H1 (cell line): ENCODE measurements around the gene PES1. TPM values are rescaled to one million over a fixed set of nuclear protein-coding genes. Genes with fewer than 3 reads are reported as not detected.

Experiments used
- CTCF ChIA-PET: fragments of 300-600 bp; sonication (Branson Sonifier 250); formaldehyde crosslinking; loops from one replicate; lab custom pipeline; 2021; ENCODE audit not compliant: partially characterized antibody; lab: Charles Lee
- POLR2A ChIA-PET: fragments of 300-600 bp; sonication (Branson Sonifier 250); formaldehyde crosslinking; loops from one replicate; lab custom pipeline; 2021; ENCODE audit warnings: inconsistent platforms; ENCODE audit not compliant: partially characterized antibody; lab: Charles Lee
- DNase-seq, 2 experiments: peaks; one replicate each; pipeline versions ENCODE4 v3.0.0 to v3.0.0-alpha.2; 2010 to 2022; ENCODE audit warnings: low spot score in 2 of 2, low read depth in 1 of 2, mixed read lengths in 1 of 2
- FAIRE-seq: peaks from 2 replicates; lab custom pipeline; 2011; peaks lifted over from hg19 to GRCh38; lab: Jason Lieb, UNC
- H2AFZ ChIP-seq: 2 replicates; pipeline ENCODE4 v1.8.1; 2012; ENCODE audit warnings: low read length, inconsistent platforms
- H2AK5ac ChIP-seq: 2 replicates; pipeline ENCODE4 v1.6.1; 2013; ENCODE audit warnings: low read depth, low read length
- H2BK120ac ChIP-seq: replicated peaks from 2 replicates; pipeline ENCODE3; 2013; ENCODE audit warnings: low read depth, low read length, inconsistent platforms
- H2BK12ac ChIP-seq: 2 replicates; pipeline ENCODE4 v1.6.1; 2013; ENCODE audit warnings: low read depth, low read length
- H2BK15ac ChIP-seq: 2 replicates; pipeline ENCODE4 v1.6.1; 2013; ENCODE audit warnings: low read length
- H2BK20ac ChIP-seq: 2 replicates; pipeline ENCODE4 v1.6.1; 2013; ENCODE audit warnings: low read length
- H2BK5ac ChIP-seq: 2 replicates; pipeline ENCODE4 v1.6.1; 2013; ENCODE audit warnings: low read depth, low read length
- H3K14ac ChIP-seq: 2 replicates; pipeline ENCODE4 v1.6.1; 2013; ENCODE audit warnings: inconsistent platforms; ENCODE audit not compliant: insufficient read length
- H3K18ac ChIP-seq: 2 replicates; pipeline ENCODE4 v1.6.1; 2013; ENCODE audit warnings: low read length; ENCODE audit errors: extremely low read depth
- H3K23ac ChIP-seq: 2 replicates; pipeline ENCODE4 v1.6.1; 2013; ENCODE audit warnings: inconsistent platforms; ENCODE audit not compliant: insufficient read length
- H3K23me2 ChIP-seq: 2 replicates; pipeline ENCODE4 v1.6.1; 2013; ENCODE audit warnings: low read depth, low read length
- H3K27ac ChIP-seq: 2 replicates; pipeline ENCODE4 v1.6.1; 2011; ENCODE audit warnings: low read depth, low read length, inconsistent platforms
- H3K27me3 ChIP-seq, 4 experiments: replicated peaks in 1 of 4; 1 replicate in 1 of 4; 2 replicates in 3 of 4; pipeline versions ENCODE4 v1.6.1 to v1.8.1; 2011 to 2013; ENCODE audit warnings: low read length in 3 of 4, mild to moderate bottlenecking in 3 of 4, inconsistent platforms in 2 of 4, mixed read lengths in 2 of 4, moderate library complexity in 1 of 4; ENCODE audit not compliant: control insufficient read depth in 3 of 4, insufficient read depth in 3 of 4; ENCODE audit errors: extremely low read depth in 1 of 4
- H3K36me3 ChIP-seq, 4 experiments: 2 replicates each; pipeline versions ENCODE4 v1.6.1 to v1.8.1; 2011 to 2013; ENCODE audit warnings: mild to moderate bottlenecking in 4 of 4, low read length in 3 of 4, moderate library complexity in 2 of 4, control low read depth in 1 of 4, inconsistent platforms in 1 of 4; ENCODE audit not compliant: insufficient read depth in 4 of 4, control insufficient read depth in 2 of 4
- H3K4ac ChIP-seq: replicated peaks from 2 replicates; pipeline ENCODE3; 2013; ENCODE audit warnings: low read length, low read depth, mixed read lengths, inconsistent platforms; ENCODE audit not compliant: insufficient read length
- H3K4me1 ChIP-seq, 4 experiments: replicated peaks in 1 of 4; 1 replicate in 1 of 4; 2 replicates in 3 of 4; pipeline versions ENCODE4 v1.6.1 to v1.8.1; 2011 to 2013; ENCODE audit warnings: low read length in 3 of 4, inconsistent platforms in 2 of 4, mixed read lengths in 1 of 4; ENCODE audit not compliant: insufficient read depth in 4 of 4, control insufficient read depth in 3 of 4
- H3K4me2 ChIP-seq, 2 experiments: 2 replicates each; pipeline versions ENCODE4 v1.6.1 to v1.8.1; 2011 to 2013; ENCODE audit warnings: low read depth in 2 of 2, low read length in 2 of 2, control low read depth in 1 of 2, inconsistent platforms in 1 of 2, mild to moderate bottlenecking in 1 of 2; ENCODE audit not compliant: insufficient read depth in 1 of 2
- H3K4me3 ChIP-seq, 4 experiments: fragments of 200-600, 300-600 bp in 1 of 4; sonication (generic), shearing (Covaris generic), sonication (Bioruptor Twin) in 1 of 4; 2 replicates each; pipeline versions ENCODE4 v1.5.1 to v1.8.1; 2011 to 2016; ENCODE audit warnings: low read length in 4 of 4, low read depth in 3 of 4, control low read depth in 2 of 4, inconsistent platforms in 2 of 4, mild to moderate bottlenecking in 2 of 4, mixed read lengths in 1 of 4, moderate library complexity in 1 of 4; ENCODE audit not compliant: insufficient read depth in 2 of 4; ENCODE audit errors: extremely low read depth in 1 of 4
- H3K56ac ChIP-seq: replicated peaks from 2 replicates; pipeline ENCODE3; 2013; ENCODE audit warnings: low read depth, mild to moderate bottlenecking, mixed read lengths, low read length, inconsistent platforms; ENCODE audit not compliant: insufficient read length
- H3K79me1 ChIP-seq: 2 replicates; pipeline ENCODE4 v1.6.1; 2013; ENCODE audit warnings: low read depth, low read length, control low read depth
- H3K79me2 ChIP-seq, 2 experiments: 2 replicates each; pipeline versions ENCODE4 v1.6.1 to v1.8.1; 2012 to 2013; ENCODE audit warnings: low read length in 2 of 2, mild to moderate bottlenecking in 2 of 2, inconsistent platforms in 1 of 2; ENCODE audit not compliant: insufficient read depth in 2 of 2, control insufficient read depth in 1 of 2
- H3K9ac ChIP-seq, 4 experiments: replicated peaks in 1 of 4; 1 replicate in 1 of 4; 2 replicates in 3 of 4; pipeline versions ENCODE4 v1.6.1 to v1.8.1; 2011 to 2013; ENCODE audit warnings: low read depth in 3 of 4, low read length in 3 of 4, control low read depth in 2 of 4, mild to moderate bottlenecking in 2 of 4, moderate library complexity in 2 of 4, inconsistent platforms in 1 of 4; ENCODE audit errors: extremely low read depth in 1 of 4
- H3K9me3 ChIP-seq, 2 experiments: 2 replicates each; pipeline versions ENCODE4 v1.6.1 to v1.8.1; 2012 to 2013; ENCODE audit warnings: mild to moderate bottlenecking in 2 of 2, moderate library complexity in 2 of 2, control low read depth in 1 of 2, inconsistent platforms in 1 of 2, low read depth in 1 of 2, low read length in 1 of 2, mixed read lengths in 1 of 2; ENCODE audit not compliant: insufficient read depth in 2 of 2
- H4K20me1 ChIP-seq, 2 experiments: replicated peaks in 1 of 2; 2 replicates each; pipeline versions ENCODE3 to v1.8.1; 2011 to 2013; ENCODE audit warnings: inconsistent platforms in 2 of 2, low read length in 2 of 2, mild to moderate bottlenecking in 1 of 2; ENCODE audit not compliant: insufficient read depth in 2 of 2, control insufficient read depth in 1 of 2
- H4K5ac ChIP-seq: 2 replicates; pipeline ENCODE4 v1.6.1; 2013; ENCODE audit warnings: low read length, low read depth, mixed read lengths, inconsistent platforms; ENCODE audit not compliant: insufficient read length
- H4K8ac ChIP-seq: 2 replicates; pipeline ENCODE4 v1.8.0; 2013; ENCODE audit warnings: mild to moderate bottlenecking, moderate library complexity, low read length, inconsistent platforms; ENCODE audit not compliant: insufficient read depth; ENCODE audit errors: extremely low read depth
- H4K91ac ChIP-seq: replicated peaks from 2 replicates; pipeline ENCODE3; 2013; ENCODE audit warnings: low read length, mixed read lengths, inconsistent platforms; ENCODE audit not compliant: insufficient read length
- CHD1 ChIP-seq: IDR thresholded peaks from 2 replicates; pipeline ENCODE4 v1.6.1; 2012; ENCODE audit warnings: low read depth, low read length, improper control_type of control experiment
- CTCF ChIP-seq, 3 experiments: IDR thresholded peaks; 1 replicate in 2 of 3; 2 replicates in 1 of 3; pipeline versions ENCODE4 v1.5.1 to v1.6.1; 2011; ENCODE audit warnings: low read length in 3 of 3, mild to moderate bottlenecking in 3 of 3, inconsistent platforms in 2 of 3, low read depth in 1 of 3, moderate library complexity in 1 of 3; ENCODE audit not compliant: insufficient read depth in 1 of 3; ENCODE audit errors: control extremely low read depth in 1 of 3
- HDAC2 ChIP-seq, 2 experiments: fragments of 300-600 bp in 1 of 2; sonication (generic) in 1 of 2; IDR thresholded peaks; 2 replicates each; pipeline ENCODE4 v1.6.1; 2011 to 2012; ENCODE audit warnings: low read depth in 2 of 2, low read length in 2 of 2, mild to moderate bottlenecking in 2 of 2, moderate library complexity in 2 of 2, borderline replicate concordance in 1 of 2, inconsistent platforms in 1 of 2
- KDM4A ChIP-seq: IDR thresholded peaks from one replicate; pipeline ENCODE4 v1.7.1; 2012; ENCODE audit warnings: low read depth, mild to moderate bottlenecking, moderate library complexity, low read length, inconsistent platforms; ENCODE audit not compliant: severe bottlenecking
- MAFK ChIP-seq: IDR thresholded peaks from 2 replicates; pipeline ENCODE4 v1.6.1; 2012; ENCODE audit warnings: low read depth, mild to moderate bottlenecking, improper control_type of control experiment, low read length
- POU5F1 ChIP-seq: IDR thresholded peaks from 2 replicates; pipeline ENCODE4 v1.6.1; 2011; ENCODE audit warnings: low read depth, mild to moderate bottlenecking, low read length, moderate library complexity
- RXRA ChIP-seq: IDR thresholded peaks from 2 replicates; pipeline ENCODE4 v1.6.1; 2011; ENCODE audit warnings: low read depth, mild to moderate bottlenecking, low read length, moderate library complexity; ENCODE audit not compliant: insufficient read depth
- TCF12 ChIP-seq: IDR thresholded peaks from 2 replicates; pipeline ENCODE4 v1.6.1; 2011; ENCODE audit warnings: low read depth, mild to moderate bottlenecking, low read length
- USF2 ChIP-seq: IDR thresholded peaks from 2 replicates; pipeline ENCODE4 v1.6.1; 2011; ENCODE audit warnings: low read length, improper control_type of control experiment
- WGBS, 2 experiments: shearing (Covaris generic) in 1 of 2; methylation state at CpG; one replicate each; pipeline versions ENCODE4 v1.1.6 to v1.1.7; 2013 to 2015; ENCODE audit warnings: low lambda C conversion rate in 2 of 2, mixed read lengths in 2 of 2, inconsistent platforms in 1 of 2, low coverage in 1 of 2, missing lambda C conversion rate in 1 of 2; ENCODE audit not compliant: insufficient replicate concordance in 2 of 2, insufficient coverage in 1 of 2, insufficient read length in 1 of 2; ENCODE audit errors: extremely low coverage in 1 of 2, missing lambda C conversion rate in 1 of 2; 5-methylcytosine and 5-hydroxymethylcytosine counted together
- polyA plus RNA-seq, 7 experiments: library from polyadenylated mRNA; depleted of rRNA in 3 of 7; stranded (reverse) in 5 of 7; unstranded in 2 of 7; fragments of >200 nt in 5 of 7; fragments of 200-250 nt in 2 of 7; gene quantifications; 1 replicate in 5 of 7; 2 replicates in 1 of 7; 4 replicates in 1 of 7; pipeline versions ENCODE4 v1.2.1 to v1.2.3, GENCODE V29; 2011 to 2013; ENCODE audit warnings: missing spikeins in 2 of 7, mixed read lengths in 2 of 7
- total RNA-seq: library from RNA; stranded (reverse); fragmentation: NEBNext Ultra II Directional; extraction: Animal tissue kit (Norgen Biotek cat#: 25700); gene quantifications from 2 replicates; pipeline ENCODE4 v1.2.1, GENCODE V29; 2021

The PES1 gene
- total and polyA plus RNA-seq, 2 of the 8 experiments (the other 6 are each of a cell fraction or from before 2014, with no cell fraction given): 121 to 191 TPM

GRCh38 chr22:30542811-30543188 lies 48.9 kb downstream of the PES1 start:
- Histone ChIP-seq H2BK15ac (no peak overlapping the region), H2AK5ac (0 out of 2 replicates have a peak overlapping the region, but pooled peaks have one; percentile 4), H2BK12ac (no peak overlapping the region; the same call in 1 of the 2 replicates), H4K20me1 (no peaks in the 10 kb centered on the region), H3K4me2 (peak overlapping the region; percentile 58 to 69), H3K23me2 (peaks cover 3% of the 10 kb centered on the region), H3K4me1 (peaks cover 0 to 5% (median 4%) of the 10 kb centered on the region in 4 experiments; a peak in 2 of 7 replicates), H3K4me3 (peak overlapping the region; percentile 23 to 68 (median 40)), H2AFZ (peak overlapping the region; percentile 34; the same call in 1 of the 2 replicates), H4K8ac (no peak overlapping the region), H3K18ac (peak overlapping the region; percentile 78; the same call in 1 of the 2 replicates), H3K56ac (no peak overlapping the region), H4K5ac (no peak overlapping the region), H3K9ac (no peak overlapping the region), H2BK5ac (no peak overlapping the region), H3K79me1 (no peaks in the 10 kb centered on the region), H3K14ac (no peak overlapping the region), H3K23ac (no peak overlapping the region), H2BK120ac (no peak overlapping the region), H3K9me3 (no peaks in the 10 kb centered on the region), H2BK20ac (no peak overlapping the region), H3K79me2 (no peaks in the 10 kb centered on the region), H3K36me3 (no peaks in the 10 kb centered on the region), H3K27ac (no peak overlapping the region), H3K27me3 (peaks cover 5 to 13% (median 11%) of the 10 kb centered on the region in 4 experiments), H4K91ac (no peak overlapping the region), H3K4ac (no peak overlapping the region)
- DNase-seq (no peak), FAIRE-seq (no peak)
- POLR2A ChIA-PET: interaction anchor here (0.9 to 1.5 kb wide), 4 partner anchors 9 to 117 kb away, joined by 3 read pairs; partner anchors contain the start of gene MTFP1
- CTCF ChIA-PET: interaction anchor here (1.0 to 3.1 kb wide), 4 partner anchors 11 to 98 kb away, joined by 3 to 15 read pairs (median 5); no protein-coding TSS in a partner anchor
- 89% methylated on average over 12 of the region's 12 CpGs; no CpG with 5 or more reads in 1 of the 2 experiments for WGBS, 2 experiments
- TF ChIP-seq RXRA (no peak), CTCF (IDR thresholded peaks at IDR 0.05; ENCODE audit: control extremely low read depth in 1 of 3, insufficient read depth in 1 of 3, low read depth in 1 of 3, low read length in 3 of 3) (no peak), USF2 (no peak), MAFK (no peak), KDM4A (no peak), TCF12 (no peak), CHD1 (no peak), POU5F1 (no peak), HDAC2 (IDR thresholded peaks at IDR 0.05; ENCODE audit: borderline replicate concordance in 1 of 2, low read depth in 2 of 2, low read length in 2 of 2) (no peak)
